Tibial nerve (tissue), 3 donors: ENCODE results near the gene ROR1.

Experiments used
- POLR2A ChIP-seq, 2 donors: fragments of 450-650 bp; IDR thresholded peaks; one replicate each; pipeline ENCODE4 v1.6.1; 2017; ENCODE audit warnings: antibody characterized with exemption in 2 of 2, mild to moderate bottlenecking in 2 of 2, moderate library complexity in 2 of 2
- TF ChIP-seq, protein P1 (sequence below), 5 experiments: fragments of 200-600 bp in 3 of 5; fragments of 450-650 bp in 2 of 5; sonication (generic) in 3 of 5; IDR thresholded peaks; one replicate each; pipeline ENCODE4 v1.5.1; 2016 to 2019; ENCODE audit warnings: antibody characterized with exemption in 5 of 5, mild to moderate bottlenecking in 3 of 5, moderate library complexity in 2 of 5

DNA sequence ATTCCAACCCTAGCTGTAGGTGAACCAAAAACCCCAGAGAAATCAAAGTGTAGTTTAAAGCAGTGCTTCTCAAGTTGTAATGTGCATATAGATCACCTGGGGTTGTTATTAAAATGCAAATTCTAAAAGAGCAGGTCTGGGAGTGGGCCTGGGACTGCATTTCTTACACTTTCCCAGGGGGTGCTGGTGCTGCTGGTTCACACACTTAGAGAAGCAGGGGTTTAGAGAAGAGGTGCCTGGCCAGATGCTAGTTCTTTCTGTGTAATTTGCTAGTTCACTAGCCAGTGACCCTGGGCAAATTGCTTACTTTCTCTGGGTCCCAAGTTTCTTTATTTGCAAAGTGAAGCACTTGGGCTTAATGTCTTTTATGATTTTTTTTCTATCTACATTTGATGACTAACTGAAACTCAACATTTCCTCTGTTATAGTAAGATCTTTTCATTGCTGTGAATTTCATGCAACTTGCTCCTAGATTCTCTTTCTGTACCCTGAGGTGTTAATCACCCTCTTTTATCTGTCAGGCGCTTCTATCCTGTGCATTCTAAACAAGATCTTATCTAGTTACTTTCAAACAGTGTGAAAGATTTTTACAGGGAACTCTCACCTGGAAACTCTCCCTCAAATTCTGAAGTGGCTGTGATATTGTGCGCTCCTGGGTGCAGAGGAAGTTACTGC is 287.8 kb downstream of the ROR1 start:
- TF ChIP-seq POLR2A (IDR thresholded peaks at IDR 0.05) = no peak
- TF ChIP-seq, protein P1, sequence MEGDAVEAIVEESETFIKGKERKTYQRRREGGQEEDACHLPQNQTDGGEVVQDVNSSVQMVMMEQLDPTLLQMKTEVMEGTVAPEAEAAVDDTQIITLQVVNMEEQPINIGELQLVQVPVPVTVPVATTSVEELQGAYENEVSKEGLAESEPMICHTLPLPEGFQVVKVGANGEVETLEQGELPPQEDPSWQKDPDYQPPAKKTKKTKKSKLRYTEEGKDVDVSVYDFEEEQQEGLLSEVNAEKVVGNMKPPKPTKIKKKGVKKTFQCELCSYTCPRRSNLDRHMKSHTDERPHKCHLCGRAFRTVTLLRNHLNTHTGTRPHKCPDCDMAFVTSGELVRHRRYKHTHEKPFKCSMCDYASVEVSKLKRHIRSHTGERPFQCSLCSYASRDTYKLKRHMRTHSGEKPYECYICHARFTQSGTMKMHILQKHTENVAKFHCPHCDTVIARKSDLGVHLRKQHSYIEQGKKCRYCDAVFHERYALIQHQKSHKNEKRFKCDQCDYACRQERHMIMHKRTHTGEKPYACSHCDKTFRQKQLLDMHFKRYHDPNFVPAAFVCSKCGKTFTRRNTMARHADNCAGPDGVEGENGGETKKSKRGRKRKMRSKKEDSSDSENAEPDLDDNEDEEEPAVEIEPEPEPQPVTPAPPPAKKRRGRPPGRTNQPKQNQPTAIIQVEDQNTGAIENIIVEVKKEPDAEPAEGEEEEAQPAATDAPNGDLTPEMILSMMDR (IDR thresholded peaks at IDR 0.05) = no peak
